Stimulated activated CD4-positive, alpha-beta T cell treated with anti-CD3 and anti-CD28 coated beads, Interleukin-4, amount 100 ng/mL, for 1 hour (primary cell): Measurements from ENCODE around the gene PPP1R16B.

Experiments used
- DNase-seq: peaks from one replicate; pipeline ENCODE4 v3.0.0-alpha.2; 2020

Gene PPP1R16B

GRCh38 chr20:38828514-38829295, 23.2 kb downstream of the PPP1R16B start:
- no peak for DNase-seq

DNA sequence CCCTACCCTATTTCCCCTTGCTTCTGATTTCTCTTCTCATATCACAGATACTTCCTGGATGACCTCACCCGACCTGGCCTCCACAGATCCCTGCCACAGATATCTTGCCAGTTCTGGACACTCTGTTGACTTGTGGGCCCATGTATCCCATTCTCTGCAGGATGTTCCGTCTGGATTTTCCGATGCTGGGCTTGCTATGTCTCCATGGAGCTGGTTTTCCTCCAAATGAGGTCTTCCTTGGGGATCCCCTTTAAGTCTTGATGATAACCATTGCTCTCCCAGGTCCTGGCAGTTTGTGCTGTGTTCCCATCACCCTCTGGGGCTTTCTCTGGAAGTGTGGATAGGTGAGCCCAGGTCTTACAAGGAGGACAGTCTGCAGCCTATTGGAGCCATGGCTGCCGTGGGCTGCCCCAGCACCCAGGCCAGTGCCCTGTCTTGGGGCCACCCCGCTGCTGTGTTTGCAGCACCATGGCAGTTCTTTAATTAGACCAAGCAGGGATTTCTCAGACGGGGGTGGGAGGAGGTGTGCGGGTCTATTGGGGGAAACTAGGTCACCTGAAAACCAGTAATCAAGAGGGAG, 23.9 kb downstream of the PPP1R16B start:
- DNase-seq = no peak

- DNase-seq = no peak
Observed at GRCh38 chr20:38830356-38830755, 24.9 kb downstream of the PPP1R16B start.

GRCh38 chr20:38831049-38831691, 25.7 kb downstream of the PPP1R16B start:
- DNase-seq = no peak

- no peak for DNase-seq
Observed at GRCh38 chr20:38831995-38832620, 26.6 kb downstream of the PPP1R16B start.

- no peak for DNase-seq
Observed at GRCh38 chr20:38833154-38833856, 27.8 kb downstream of the PPP1R16B start.

- DNase-seq = no peak
Observed at GRCh38 chr20:38833857-38834164, 28.3 kb downstream of the PPP1R16B start.

DNA sequence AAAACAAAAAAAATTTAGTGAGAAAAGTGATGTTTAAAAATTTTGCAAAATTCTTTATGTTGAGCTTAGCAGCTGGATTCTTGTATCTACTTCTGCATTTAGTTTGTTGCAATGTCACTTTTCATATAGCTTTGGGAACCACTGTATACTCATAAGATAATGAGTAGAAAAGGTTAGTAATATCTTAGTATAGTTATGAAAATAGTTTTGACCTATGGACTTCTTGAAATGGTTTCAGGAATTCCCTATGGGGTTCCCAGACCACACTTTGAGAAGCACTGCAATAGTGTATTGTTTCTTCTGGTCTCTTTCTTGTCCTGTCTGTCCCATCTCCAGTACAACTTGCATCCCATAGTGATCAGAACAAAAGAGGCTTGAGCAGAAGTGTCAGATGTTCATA, 29.4 kb downstream of the PPP1R16B start:
- no peak for DNase-seq

- no peak for DNase-seq
Observed at GRCh38 chr20:38835792-38836191, 30.3 kb downstream of the PPP1R16B start.

DNA sequence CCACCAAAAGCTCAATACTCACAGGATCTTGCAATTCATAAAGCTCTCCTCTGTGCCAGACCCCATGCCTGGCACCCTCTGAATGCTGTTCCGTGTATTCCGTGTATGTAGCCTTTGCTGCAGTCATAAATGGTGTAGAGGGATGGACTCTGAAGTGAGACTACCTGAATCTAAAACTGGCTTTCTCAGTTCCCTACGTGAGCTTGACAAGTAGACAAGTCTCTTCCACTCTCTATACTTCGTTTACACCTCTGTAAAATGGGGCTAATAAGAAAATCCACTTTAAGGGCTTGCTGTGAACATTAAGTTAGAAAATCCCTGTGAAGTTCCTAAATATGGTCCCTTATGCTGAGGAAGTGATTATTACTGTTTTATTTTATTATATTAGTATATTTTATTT, 31.5 kb downstream of the PPP1R16B start:
- no peak for DNase-seq

DNA sequence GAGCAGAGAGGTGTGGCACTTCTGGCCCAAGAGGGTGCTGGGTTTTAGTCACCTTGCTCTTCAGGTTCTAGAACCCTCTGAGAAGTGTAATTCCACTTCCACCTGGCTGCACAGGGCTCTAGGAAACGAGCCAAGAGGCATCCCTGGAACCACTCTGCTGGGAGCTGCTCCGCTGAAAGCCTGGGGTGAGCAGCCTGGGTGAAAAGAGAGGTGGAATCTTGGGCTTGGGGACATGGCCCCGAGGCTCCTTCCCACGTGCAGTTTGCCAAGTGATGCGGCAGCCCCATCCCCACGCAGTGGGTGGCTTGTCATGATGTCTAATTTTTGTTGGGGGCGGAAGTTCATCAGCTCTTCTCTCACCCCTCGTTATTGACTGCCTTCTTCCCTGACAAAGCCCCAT, 32.8 kb downstream of the PPP1R16B start:
- no peak for DNase-seq

DNA sequence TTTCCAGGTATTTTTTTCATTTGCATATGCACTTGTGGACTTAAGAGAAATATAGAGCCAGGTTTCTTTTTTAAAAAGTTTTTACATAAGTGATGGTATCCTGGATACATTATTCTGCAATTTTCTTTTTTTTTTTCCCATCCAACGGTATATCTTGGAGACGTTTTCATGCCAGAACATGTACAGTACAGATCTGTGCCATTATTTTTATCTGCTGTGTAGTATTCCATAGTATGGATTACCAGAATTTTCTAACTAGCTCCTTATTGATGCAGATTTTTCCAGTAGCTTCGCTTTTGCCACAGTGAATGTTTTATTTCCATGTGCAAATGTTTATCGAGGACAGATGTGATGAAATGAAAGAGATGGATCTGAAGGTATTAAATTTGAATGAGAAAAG, 34.1 kb downstream of the PPP1R16B start:
- no peak for DNase-seq

DNA sequence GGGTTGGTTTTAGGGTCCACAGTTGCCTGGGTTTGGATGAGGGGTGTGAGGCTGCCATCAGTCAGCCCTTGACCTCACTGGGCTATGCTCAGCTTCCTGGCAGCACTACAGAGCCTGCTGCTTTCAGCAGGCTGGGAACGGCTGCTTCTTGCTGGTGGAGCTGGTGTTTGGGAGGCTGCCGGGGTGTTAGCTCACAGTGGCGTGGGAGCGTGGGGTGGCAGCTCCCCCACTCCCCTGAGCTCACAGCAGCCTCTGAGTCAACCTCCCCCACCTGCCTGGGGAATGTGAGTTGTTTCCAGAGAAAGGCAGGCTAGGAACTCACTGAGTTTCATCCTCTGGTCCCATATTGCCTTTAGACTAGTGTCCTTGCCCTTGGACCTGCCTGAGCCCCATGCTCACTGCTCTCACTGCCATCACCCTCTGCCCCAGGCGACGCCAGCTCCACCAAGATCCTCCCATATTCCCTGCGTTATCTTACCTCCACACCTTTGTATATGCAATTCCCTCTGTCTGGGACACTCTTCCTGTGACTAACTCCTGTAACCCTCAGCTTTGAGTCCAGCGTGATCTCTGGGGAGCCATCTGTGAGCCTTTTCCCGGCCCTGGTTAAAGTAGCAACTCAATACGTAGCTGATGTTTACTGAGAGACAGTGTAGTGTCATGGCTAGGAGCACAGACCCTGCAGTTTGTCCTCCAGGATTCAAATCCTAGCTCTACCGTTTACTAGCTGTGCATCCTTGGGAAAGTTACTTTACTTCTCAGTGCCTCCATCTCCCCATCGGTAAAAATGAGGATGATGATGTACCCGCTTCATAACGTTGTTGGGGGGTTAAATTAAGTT, 34.8 kb downstream of the PPP1R16B start:
- DNase-seq = peak; percentile 51

DNA sequence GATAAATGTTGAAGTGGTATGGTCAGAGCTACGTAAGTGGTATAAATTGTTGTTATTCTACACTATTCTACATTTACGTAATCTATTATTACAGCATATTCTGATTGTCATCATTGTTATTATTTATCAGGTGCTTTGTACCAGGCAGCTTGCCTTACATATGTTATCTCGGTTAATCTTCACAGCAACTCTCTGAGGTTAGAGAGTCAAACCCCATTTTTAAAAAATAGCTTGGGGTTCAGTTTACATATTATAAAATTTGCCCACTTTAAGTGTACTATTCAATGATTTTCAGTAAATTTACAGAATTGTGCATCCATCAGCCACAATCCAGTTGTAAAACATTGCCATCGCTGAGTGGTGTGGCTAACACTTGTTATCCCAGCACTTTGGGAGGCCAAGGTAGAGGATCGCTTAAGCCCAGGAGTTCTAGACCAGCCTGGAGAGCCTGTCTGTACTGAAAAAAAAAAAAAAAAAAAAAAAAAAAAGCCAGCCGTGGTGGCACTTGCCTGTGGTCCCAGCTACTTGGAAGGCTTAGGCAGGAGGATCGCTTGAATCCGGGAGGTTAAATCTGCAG, 35.5 kb downstream of the PPP1R16B start:
- DNase-seq = no peak

GRCh38 chr20:38841570-38841969, 36.1 kb downstream of the PPP1R16B start:
- no peak for DNase-seq

GRCh38 chr20:38842026-38842425, 36.5 kb downstream of the PPP1R16B start:
- DNase-seq = no peak

DNA sequence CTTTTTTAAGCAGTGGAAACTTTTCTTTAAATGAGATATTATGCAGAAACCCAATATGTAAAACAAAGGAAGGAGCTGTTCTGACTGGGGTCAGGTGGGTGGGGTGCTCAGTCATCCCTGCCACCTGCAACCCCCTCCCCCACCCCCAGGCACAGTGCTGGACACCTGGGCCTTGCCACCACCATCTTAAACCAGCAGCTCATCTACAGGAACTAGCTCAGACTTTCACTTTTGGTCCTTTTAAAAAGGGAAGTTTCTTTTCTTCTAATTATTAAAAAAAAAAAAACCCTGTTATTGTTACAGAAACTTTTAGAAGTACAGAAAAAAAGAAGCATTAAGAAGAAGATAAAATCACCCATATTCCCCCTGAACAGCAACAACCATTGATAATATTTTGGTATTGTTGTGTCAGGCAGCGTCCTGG, 37.1 kb downstream of the PPP1R16B start:
- peak; percentile 78 for DNase-seq

DNA sequence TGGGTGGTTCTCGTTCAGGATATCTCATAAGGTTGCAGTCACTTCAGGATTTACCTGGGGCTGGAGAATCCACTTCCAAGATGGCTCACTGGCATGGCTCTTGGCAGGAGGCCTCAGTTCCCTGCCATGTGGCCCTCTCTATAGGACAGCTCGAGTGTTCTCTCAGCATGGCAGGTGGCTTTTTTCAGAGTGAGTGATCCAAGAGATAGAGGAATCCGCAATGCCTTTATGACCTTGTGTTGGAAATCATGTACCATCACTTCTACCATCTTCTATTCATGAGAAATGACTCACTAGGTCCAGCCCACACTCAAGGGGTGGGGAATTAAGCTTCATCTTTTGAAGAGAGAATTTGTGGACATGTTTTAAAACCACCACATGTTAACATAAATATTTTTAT, 37.8 kb downstream of the PPP1R16B start:
- peak; percentile 45 for DNase-seq

GRCh38 chr20:38844963-38845362, 39.5 kb downstream of the PPP1R16B start:
- no peak for DNase-seq

DNA sequence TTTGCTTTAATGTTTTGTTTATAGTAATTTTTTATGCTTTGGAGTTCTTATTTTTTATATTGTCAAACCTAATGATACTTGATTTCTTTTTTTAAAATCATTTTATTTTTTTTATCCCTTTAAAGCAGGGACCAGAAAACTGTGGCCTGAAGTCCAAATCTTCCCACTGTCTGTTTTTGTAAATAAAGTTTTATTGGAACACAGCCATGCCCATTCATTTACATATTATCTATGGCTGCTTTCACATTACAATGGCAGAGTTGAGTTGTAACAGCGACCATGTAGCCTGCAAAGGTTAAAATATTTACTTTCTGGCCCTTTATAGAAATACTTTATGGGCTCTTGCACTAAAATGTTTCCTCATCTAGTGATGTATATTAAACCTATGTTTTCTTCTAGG, 42.3 kb downstream of the PPP1R16B start:
- no peak for DNase-seq

DNA sequence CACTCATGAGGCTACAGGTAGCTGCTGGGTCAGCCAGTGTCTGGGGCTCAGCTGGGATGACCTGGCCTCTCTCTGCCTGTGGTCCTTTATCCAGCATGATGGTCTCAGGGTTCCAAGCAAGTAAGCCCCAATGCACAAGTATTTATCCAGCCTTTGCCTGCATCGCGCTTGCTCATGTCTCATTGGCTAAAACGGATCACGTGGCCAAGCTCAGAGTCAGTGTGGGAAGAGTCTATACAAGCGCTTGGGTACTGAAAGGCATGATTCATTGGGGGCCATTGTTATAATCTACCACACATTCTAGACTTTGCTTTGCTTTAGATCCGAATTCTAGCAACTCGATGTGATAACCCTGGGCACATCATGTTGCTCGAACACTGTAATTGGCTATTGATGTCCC, 48.3 kb downstream of the PPP1R16B start:
- no peak for DNase-seq

- no peak for DNase-seq
Observed at GRCh38 chr20:38854654-38855066, 49.2 kb downstream of the PPP1R16B start.
